ENCODE measurements around the gene PAPSS2. TPM values are rescaled to one million over a fixed set of nuclear protein-coding genes. Genes with fewer than 3 reads are reported as not detected.

PAPSS2 gene
- total RNA-seq, 1 experiment from 2014 or later, result 24.5 TPM

- Histone ChIP-seq H3K4ac (ENCODE audit: low read depth, low read length) (no peak overlapping the region), H3K4me1 (ENCODE audit: insufficient read depth, low read length) (no peaks in the 10 kb centered on the region; the same call in 1 of the 2 replicates), H3K79me2 (ENCODE audit: insufficient read depth, low read length) (no peaks in the 10 kb centered on the region; the same call in 1 of the 2 replicates), H3K4me2 (ENCODE audit: insufficient read depth, insufficient read length, low read length) (no peak overlapping the region), H2BK5ac (ENCODE audit: insufficient read length, low read length) (no peak overlapping the region), H3K27me3 (ENCODE audit: insufficient read depth, low read length) (no peaks in the 10 kb centered on the region), H3K9ac (ENCODE audit: extremely low read depth, insufficient read length, low read length) (no peak overlapping the region), H2BK120ac (ENCODE audit: low read depth, low read length, poor library complexity, severe bottlenecking) (no peak overlapping the region), H4K8ac (replicated peaks; ENCODE audit: insufficient read length, low read depth, low read length) (no peak overlapping the region), H3K27ac (ENCODE audit: insufficient read length, low read depth, low read length) (no peak overlapping the region), H4K5ac (ENCODE audit: insufficient read length, low read depth, low read length) (no peak overlapping the region), H3K79me1 (ENCODE audit: insufficient read depth, low read depth, low read length, poor library complexity, severe bottlenecking) (no peaks in the 10 kb centered on the region), H3K18ac (ENCODE audit: insufficient read length, low read depth, low read length) (no peak overlapping the region), H3K23me2 (ENCODE audit: insufficient read length, low read depth, low read length, poor library complexity, severe bottlenecking) (no peaks in the 10 kb centered on the region), H4K20me1 (ENCODE audit: control insufficient read depth, insufficient read depth, insufficient read length) (no peaks in the 10 kb centered on the region), H3K9me3 (ENCODE audit: control insufficient read depth, low read depth, low read length) (no peaks in the 10 kb centered on the region), H2AK5ac (ENCODE audit: insufficient read length, low read length) (no peak overlapping the region), H3K14ac (ENCODE audit: insufficient read depth, low read length) (no peak overlapping the region), H4K91ac (ENCODE audit: insufficient read length, low read depth, low read length) (no peak overlapping the region), H2BK12ac (ENCODE audit: insufficient read length, low read depth, low read length) (no peak overlapping the region), H3K23ac (ENCODE audit: insufficient read length, low read depth, low read length) (no peak overlapping the region), H2AFZ (ENCODE audit: low read length) (no peak overlapping the region), H2BK15ac (ENCODE audit: low read depth, low read length) (no peak overlapping the region; the same call in 1 of the 2 replicates), H3K56ac (ENCODE audit: insufficient read length, low read depth, low read length) (no peak overlapping the region), H2BK20ac (ENCODE audit: low read depth, low read length, poor library complexity, severe bottlenecking) (no peak overlapping the region), H3T11ph (ENCODE audit: low read length) (no peak overlapping the region)
- Mint-ChIP-seq H3K4me1 (peaks cover 0 to 2% of the 10 kb centered on the region in 2 experiments; a peak in 2 of 4 replicates), H3K4me3 (no peak overlapping the region), H3K9me3 (no peaks in the 10 kb centered on the region), H3K36me3 (ENCODE audit: insufficient read depth in 1 of 3, low read depth in 3 of 3) (no peaks in the 10 kb centered on the region), H3K27ac (no peak overlapping the region), H3K27me3 (ENCODE audit: low read depth) (no peaks in the 10 kb centered on the region)
- no CpG with 5 or more reads among the region's 7 CpGs for WGBS (ENCODE audit: extremely low coverage, insufficient read length, low lambda C conversion rate)
- DNase-seq, result no peak
- TF ChIP-seq CTCF (conservative IDR thresholded peaks at IDR 0.05), result no peak
These were observed 24.4 kb downstream of the PAPSS2 start for GRCh38 chr10:87684001-87684638.

All from H9 (cell line).